KG1 (cell line): ENCODE data around the gene SYNPO.

Experiments used
- DNase-seq: peaks from one replicate; lab custom pipeline; 2025; lab: John Stamatoyannopoulos, UW

Gene SYNPO

DNA sequence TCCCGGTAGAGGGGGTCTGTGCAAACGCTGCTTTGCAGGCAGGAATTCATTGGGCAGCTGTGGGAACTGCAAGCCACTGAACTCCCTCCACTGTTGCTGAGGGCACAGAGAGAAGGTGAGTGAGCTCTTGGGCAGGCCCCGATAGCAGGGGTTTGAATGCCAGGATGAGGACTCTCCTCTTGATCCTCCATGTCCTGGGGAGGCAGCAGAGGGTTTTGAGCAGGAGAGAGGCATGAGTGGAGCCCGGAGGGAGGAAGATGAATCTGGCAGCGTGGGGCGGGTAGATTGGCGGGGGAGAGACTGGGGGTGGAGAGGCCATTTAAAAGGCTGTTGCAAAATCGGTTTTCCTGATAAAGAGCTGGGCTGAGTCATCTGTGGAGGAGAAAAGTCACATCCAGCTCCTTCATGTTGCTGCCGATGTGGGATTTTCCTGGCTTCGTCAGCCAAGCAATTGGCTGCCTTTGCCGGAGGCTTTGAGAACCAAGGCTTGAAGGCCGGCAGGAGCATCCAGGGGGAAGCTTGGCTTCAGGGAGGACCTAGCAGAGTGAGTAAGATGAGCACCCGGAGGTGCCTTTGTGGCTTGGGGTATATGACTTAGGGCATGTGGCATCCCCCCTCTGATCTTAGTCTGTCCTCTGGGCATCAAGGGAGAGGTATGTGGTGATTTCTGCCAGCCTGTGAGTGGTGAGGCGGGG, at the start of gene SYNPO:
SYNPO (plus strand) TSS at position 350 of the 695 bp plus-strand sequence. CDS start 7,616 bp downstream, outside the sequence.
- DNase-seq = no peak

- DNase-seq = no peak
These were observed 49.3 kb upstream of the SYNPO start for GRCh38 chr5:150590979-150591695.

DNA sequence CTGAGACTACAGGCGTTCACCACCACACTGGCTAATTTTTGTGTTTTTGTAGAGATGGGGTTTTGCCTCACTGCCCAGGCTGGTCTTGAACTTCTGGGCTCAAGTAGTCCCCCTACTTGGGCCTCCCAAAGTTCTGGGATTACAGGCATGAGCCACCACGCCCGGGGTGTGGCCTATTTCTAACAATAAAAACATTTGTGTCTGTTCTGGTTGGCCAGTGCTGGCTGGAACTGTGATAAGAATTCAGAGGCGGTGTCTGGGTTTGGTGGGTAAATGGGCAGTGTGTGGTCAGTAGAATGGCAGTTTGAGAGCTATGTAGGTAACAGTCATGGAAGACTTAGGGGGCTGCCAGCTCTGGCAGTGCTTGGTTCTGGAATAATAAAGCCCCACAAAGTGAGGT, 46.9 kb upstream of the SYNPO start:
- DNase-seq = no peak

GRCh38 chr5:150593996-150594395, 46.5 kb upstream of the SYNPO start:
- DNase-seq = no peak

DNA sequence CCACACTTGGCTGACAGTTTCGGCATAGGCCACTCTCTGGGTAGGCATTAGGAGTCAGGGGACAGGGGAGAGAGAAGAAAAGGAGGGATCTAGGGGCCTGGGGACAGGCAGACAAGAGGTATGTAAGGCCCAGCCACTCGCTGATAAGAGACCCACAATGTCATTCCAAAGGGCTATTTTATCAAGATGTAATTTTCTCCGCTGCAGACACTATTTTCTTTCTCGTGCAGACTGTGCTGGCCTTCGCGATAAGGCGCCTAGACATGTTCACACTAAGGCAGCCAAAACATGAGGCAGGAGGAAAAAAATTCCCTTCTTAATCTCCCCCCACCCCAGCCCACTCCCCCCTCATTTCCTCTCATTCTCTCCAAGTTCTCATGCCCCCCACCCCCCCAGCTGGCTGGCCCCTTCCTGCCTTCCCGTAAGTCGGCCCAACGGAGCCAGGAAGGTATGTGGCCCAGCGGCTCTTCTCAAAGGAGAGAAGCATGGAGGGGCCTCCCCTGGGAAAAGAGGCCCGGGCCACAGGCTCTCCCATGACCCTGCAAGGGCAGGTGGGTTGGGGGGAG, 44.9 kb upstream of the SYNPO start:
- DNase-seq = no peak

- no peak for DNase-seq
These were observed 44.1 kb upstream of the SYNPO start for GRCh38 chr5:150596313-150596712.

DNA sequence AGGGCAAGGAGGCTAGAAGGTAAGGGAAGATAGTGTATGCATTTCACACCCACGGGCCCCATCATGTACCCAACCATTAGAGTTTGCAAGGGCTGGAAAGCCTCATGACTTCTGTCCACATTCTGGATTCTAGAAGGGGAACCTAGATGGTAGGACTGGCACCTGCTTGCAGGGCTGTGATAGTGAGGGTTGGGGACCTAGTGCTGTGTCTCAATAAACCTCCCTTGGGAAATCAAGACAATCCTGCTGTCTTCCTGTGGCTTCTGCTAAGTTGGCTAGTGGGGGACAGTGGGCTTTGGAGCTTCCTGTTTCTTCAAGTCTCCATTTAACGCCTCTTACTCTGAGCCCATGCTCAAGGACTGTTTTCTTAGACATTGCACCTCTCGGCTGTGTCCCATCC, 43.6 kb upstream of the SYNPO start:
- no peak for DNase-seq

GRCh38 chr5:150598006-150598405, 42.5 kb upstream of the SYNPO start:
- no peak for DNase-seq

DNA sequence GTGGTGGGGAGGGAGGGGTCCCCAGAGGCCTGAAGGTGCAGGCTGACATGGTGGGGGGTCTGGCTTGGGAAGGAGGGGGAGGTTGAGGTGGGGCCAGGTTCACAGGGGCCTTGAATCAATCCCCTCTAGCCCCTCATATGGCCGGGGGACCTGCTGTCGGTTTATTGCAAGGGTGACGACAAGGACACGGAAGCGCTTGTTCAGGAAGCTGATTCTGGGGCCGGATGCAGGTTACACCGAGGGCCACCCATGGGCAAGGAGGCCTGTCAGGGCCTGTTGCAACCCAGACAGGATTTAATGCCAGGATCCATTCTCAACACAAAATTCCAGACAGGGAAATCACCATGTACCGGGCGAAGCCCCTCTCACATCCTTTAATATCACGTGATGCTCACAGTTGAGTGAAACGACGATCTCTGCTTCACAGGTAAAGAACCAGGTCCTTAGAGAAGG, 41.6 kb upstream of the SYNPO start:
- DNase-seq = no peak

GRCh38 chr5:150599281-150599680, 41.2 kb upstream of the SYNPO start:
- DNase-seq = no peak

GRCh38 chr5:150599917-150600511, 40.4 kb upstream of the SYNPO start:
- DNase-seq = no peak

DNA sequence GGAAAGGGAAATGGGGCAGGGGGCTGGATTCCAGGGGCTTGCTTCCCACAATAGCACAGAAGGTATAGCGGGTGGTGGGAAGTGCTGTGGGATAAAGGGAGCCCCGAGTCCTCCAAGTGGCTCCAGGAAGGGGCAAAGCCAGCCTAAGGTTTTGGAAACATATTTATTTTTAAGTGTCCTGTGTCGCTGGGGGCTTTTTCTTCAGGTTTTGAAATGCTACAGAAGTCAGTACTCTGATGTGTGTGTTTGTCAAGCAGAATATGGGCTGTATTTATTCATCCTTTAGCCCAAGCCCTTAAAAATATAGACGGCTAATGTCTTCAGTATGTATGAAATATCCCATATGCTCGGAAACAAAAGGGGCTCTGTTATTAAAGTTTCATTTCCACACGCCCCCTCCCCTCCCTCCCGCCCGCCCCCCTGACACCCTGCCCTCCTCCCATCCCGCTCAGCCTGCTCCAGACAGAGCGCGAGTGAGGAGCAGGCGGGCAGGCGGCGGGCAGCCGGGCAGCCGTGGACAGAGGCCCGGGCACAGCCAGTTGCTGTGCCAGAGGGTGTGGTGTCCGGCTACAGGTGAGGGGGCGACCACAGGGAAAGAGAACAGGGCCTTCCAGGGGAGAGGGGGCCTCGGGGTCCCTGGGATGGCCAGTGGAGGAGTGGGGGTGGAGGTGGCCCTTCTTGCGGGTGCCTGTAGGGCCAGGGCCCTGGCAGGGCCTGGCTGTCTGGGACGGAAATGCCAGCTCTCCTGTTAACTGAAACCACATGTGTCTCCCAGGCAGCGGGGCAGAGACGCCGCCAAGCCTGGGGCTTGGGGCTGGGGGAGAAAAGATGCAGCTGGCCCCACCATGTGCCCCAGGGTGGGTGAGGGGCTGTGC, 39.6 kb upstream of the SYNPO start:
- DNase-seq = no peak

DNA sequence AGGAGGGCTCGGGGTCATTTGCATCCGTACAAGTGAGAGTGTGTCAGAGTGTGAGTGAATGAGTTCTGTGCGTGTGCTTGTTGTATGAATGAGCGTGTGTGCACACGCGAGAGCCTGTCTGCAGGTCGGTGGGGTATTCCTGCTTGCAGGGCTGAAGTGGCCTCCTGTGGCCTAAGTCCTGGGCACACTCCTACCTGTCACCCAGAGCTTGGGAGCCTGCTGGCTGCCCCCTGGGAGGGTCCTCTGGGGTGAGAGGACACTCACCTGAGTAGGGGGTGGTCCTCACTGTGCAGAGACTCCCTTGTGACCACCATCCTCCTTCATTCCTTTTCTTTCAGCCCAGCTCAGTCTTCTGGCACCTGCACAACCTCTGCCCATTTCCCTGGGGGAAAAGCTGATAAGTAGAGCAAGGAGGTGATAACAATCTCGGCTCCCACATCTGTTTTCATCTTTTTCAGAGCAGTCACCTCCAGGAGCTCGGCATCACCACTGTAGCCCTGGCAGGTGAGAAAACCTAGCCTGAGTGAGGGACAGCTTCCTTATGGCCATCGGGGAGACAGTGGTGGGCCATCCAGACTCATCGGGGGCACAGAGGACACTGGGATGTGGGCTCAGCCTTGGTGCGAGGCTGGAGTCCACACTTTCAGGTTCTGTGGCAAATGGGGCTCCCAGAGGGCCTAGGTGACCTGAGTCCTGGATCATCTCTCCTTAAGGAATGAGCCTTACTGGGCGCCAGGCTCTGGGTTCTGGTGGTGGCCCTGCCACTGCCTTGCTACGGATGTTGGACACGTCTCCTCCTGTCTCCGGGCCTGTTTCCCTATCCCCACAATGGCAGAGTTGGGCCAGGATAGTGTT, 38.7 kb upstream of the SYNPO start:
- DNase-seq = no peak

- no peak for DNase-seq
These were observed 37.4 kb upstream of the SYNPO start for GRCh38 chr5:150603052-150603451.

- DNase-seq = no peak
These were observed 37.0 kb upstream of the SYNPO start for GRCh38 chr5:150603491-150603890.

DNA sequence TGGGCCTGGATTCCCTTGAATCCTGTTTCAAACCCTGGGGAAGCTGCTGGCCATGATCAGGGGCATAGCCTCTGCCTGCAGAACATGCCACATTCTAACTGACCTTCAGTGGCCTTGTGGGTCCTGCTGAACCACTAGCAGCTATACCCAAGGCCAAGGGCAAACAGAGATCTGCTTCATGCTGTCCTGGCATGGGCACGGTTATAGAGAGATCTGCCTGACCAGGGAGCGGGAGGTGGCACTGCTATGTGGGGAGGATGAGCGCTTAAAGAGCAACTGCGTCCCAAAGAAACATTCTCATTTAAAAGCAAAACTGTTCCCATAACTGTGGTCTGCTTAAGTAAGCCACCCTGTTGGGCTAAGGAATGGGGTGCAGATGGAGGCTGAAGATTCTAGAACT, 36.5 kb upstream of the SYNPO start:
- DNase-seq = no peak

DNA sequence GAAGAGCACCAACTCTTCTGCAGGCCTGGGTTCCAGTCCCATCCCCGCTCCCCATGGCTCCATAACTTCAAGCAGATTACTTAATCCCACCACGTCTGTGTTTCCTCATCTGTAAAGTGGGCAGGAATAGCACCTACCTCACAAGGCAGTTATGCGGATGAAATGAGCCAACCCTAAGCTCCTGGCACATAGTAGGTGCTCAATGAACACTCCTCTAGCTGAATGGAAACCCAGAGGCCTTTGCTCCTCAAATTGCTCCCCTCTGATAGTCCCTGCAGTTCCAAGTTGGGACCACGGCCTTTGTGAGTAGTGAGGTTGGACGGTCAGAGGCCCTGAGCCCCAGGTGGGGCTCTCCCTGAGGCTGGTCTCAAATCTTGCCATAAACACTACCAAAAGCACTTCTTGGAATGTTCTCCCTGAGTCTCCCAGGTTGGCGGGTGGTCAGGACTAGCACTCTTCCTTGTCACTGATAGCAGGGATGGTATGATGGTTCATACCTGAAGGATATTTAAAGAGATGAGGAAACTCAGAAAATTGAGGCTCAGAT, 35.5 kb upstream of the SYNPO start:
- DNase-seq = no peak

- no peak for DNase-seq
These were observed 34.9 kb upstream of the SYNPO start for GRCh38 chr5:150605546-150605945.

- no peak for DNase-seq
These were observed 34.0 kb upstream of the SYNPO start for GRCh38 chr5:150606476-150606875.

DNA sequence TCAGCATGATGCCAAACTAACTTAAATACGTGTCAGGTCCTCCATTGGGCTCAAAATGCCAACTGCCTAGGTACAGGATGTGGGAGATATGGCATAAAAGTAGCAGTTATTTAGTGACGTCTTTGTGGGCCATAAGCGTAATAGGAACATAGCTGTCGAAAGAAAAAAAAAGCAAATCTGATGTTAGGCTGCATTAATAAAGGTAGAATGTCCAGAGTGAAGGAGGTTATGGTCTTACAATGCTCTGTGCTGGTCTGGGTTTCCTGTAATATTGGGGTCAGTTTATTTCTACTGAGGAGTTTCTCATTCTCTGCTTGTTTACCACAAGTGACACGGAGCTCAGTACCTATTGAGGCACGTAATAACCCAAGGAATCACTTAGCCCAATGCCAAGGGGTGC, 33.4 kb upstream of the SYNPO start:
- no peak for DNase-seq

GRCh38 chr5:150607991-150608390, 32.5 kb upstream of the SYNPO start:
- no peak for DNase-seq
